HepG2 (cell line): ENCODE data around the gene NEMP2. TPM values are rescaled to one million over a fixed set of nuclear protein-coding genes. Genes with fewer than 3 reads are reported as not detected.

Experiments used
- ATAC-seq: fragments of 200-7000 bp; cut with Tn5 transposase; 3 replicates; pipeline ENCODE4 v1.9.1; 2020; ENCODE audit warnings: mild to moderate bottlenecking, moderate library complexity
- BruUV-seq: library from RNA; stranded (reverse); fragments of 400-500 nt; replicated peaks from 2 replicates; lab custom pipeline; 2021; lab: Mats Ljungman, UMichigan
- CTCF ChIA-PET: fragments of 300-600 bp; formaldehyde crosslinking; extraction: SDS; loops from one replicate; lab custom pipeline; 2021; ENCODE audit warnings: low total read pairs, inconsistent platforms, low intra/inter-chr PET ratio; lab: Yijun Ruan, JAX
- POLR2A ChIA-PET: fragments of 350-600 bp; sonication (Branson Sonifier 250); formaldehyde crosslinking; loops from one replicate; lab custom pipeline; 2020; ENCODE audit warnings: antibody characterized with exemption, inconsistent platforms; lab: Yijun Ruan, JAX
- DNase-seq: peaks from one replicate; pipeline ENCODE4 v3.0.0-alpha.2; 2015; ENCODE audit warnings: low spot score
- FAIRE-seq: peaks from 3 replicates; lab custom pipeline; 2011; peaks lifted over from hg19 to GRCh38; lab: Jason Lieb, UNC
- H2AFZ ChIP-seq: one replicate; pipeline ENCODE4 v1.6.1; 2011; ENCODE audit warnings: low read length, inconsistent platforms
- H3K27ac ChIP-seq: fragments of 300-600 bp; 3 replicates; pipeline ENCODE4 v1.8.0; 2011; ENCODE audit warnings: mixed run types, mild to moderate bottlenecking, mixed read lengths, low read length, inconsistent platforms; ENCODE audit not compliant: insufficient read depth; ENCODE audit errors: extremely low read length
- H3K27me3 ChIP-seq, 2 experiments: fragments of 200-600 bp in 1 of 2; 2 replicates in 1 of 2; 3 replicates in 1 of 2; pipeline versions ENCODE4 v1.6.0 to v1.8.0; 2011; ENCODE audit warnings: low read length in 2 of 2, mild to moderate bottlenecking in 2 of 2, moderate library complexity in 2 of 2, inconsistent platforms in 1 of 2; ENCODE audit not compliant: insufficient read depth in 2 of 2, control insufficient read depth in 1 of 2
- H3K36me3 ChIP-seq, 2 experiments: fragments of 200-600 bp in 1 of 2; replicated peaks in 1 of 2; 2 replicates in 1 of 2; 3 replicates in 1 of 2; pipeline versions ENCODE4 v1.5.1 to v1.8.0; 2011; ENCODE audit warnings: low read length in 2 of 2, inconsistent platforms in 1 of 2; ENCODE audit not compliant: insufficient read depth in 2 of 2, control insufficient read depth in 1 of 2
- H3K4me1 ChIP-seq: 2 replicates; pipeline ENCODE4 v1.5.1; 2012; ENCODE audit warnings: low read length, inconsistent platforms; ENCODE audit not compliant: insufficient read depth
- H3K4me2 ChIP-seq: 2 replicates; pipeline ENCODE4 v1.6.0; 2011; ENCODE audit warnings: low read depth, low read length, inconsistent platforms
- H3K4me3 ChIP-seq, 3 experiments: fragments of 200-600 bp in 1 of 3; sonication (generic), shearing (Covaris generic) in 1 of 3; replicated peaks in 1 of 3; 2 replicates each; pipeline ENCODE4 v1.5.1; 2011 to 2016; ENCODE audit warnings: low read length in 3 of 3, inconsistent platforms in 2 of 3, low read depth in 2 of 3, mild to moderate bottlenecking in 2 of 3, control low read depth in 1 of 3, mixed read lengths in 1 of 3; ENCODE audit not compliant: insufficient read depth in 1 of 3
- H3K79me2 ChIP-seq: one replicate; pipeline ENCODE4 v1.6.1; 2011; ENCODE audit warnings: low read length, inconsistent platforms; ENCODE audit not compliant: insufficient read depth
- H3K9ac ChIP-seq: 2 replicates; pipeline ENCODE4 v1.6.0; 2011; ENCODE audit warnings: mild to moderate bottlenecking, low read depth, low read length, inconsistent platforms; ENCODE audit not compliant: insufficient read depth
- H3K9me3 ChIP-seq: 2 replicates; pipeline ENCODE4 v1.5.1; 2012; ENCODE audit warnings: mild to moderate bottlenecking, low read length
- H4K20me1 ChIP-seq: 2 replicates; pipeline ENCODE4 v1.6.0; 2011; ENCODE audit warnings: inconsistent platforms, mild to moderate bottlenecking, low read length, moderate library complexity; ENCODE audit not compliant: insufficient read depth
- CTCF ChIP-seq: sonication (generic); formaldehyde crosslinking; IDR thresholded peaks from 2 replicates; pipeline ENCODE4 v1.5.0; 2020; ENCODE audit warnings: mild to moderate bottlenecking, missing genetic modification reagents, moderate library complexity
- DMAP1 ChIP-seq: IDR thresholded peaks from 2 replicates; pipeline ENCODE4 v1.6.1; 2016
- HCFC1 ChIP-seq: fragments of 150-350 bp; IDR thresholded peaks from 2 replicates; pipeline ENCODE4 v1.6.1; 2014; ENCODE audit warnings: low read depth, low read length
- KDM2A ChIP-seq: sonication (generic); formaldehyde crosslinking; IDR thresholded peaks from 2 replicates; pipeline ENCODE4 v1.4.0; 2020; ENCODE audit warnings: low read depth, missing genetic modification reagents, borderline replicate concordance
- KDM5B ChIP-seq: sonication (generic); formaldehyde crosslinking; IDR thresholded peaks from 2 replicates; pipeline ENCODE4 v1.4.0; 2020; ENCODE audit warnings: missing genetic modification reagents, mild to moderate bottlenecking, borderline replicate concordance
- ZNF225 ChIP-seq: sonication (generic); formaldehyde crosslinking; IDR thresholded peaks from 2 replicates; pipeline ENCODE4 v1.4.0; 2020; ENCODE audit warnings: mild to moderate bottlenecking, missing genetic modification reagents
- ZNF331 ChIP-seq: sonication (generic); formaldehyde crosslinking; IDR thresholded peaks from 2 replicates; pipeline ENCODE4 v1.4.0; 2020; ENCODE audit warnings: missing genetic modification reagents
- WGBS: methylation state at CpG from one replicate; pipeline ENCODE4 v1.1.6; 2017; ENCODE audit warnings: low lambda C conversion rate; 5-methylcytosine and 5-hydroxymethylcytosine counted together
- in situ Hi-C: cut with HindIII; loops from 2 replicates; pipeline ENCODE4 v1.10.0; 2017; ENCODE audit warnings: low pct_unique_long_range_greater_than_20kb; ENCODE audit not compliant: extremely low pct_ligation_motif_present
- intact Hi-C: fragments of 100-400 bp; cut with micrococcal nuclease; formaldehyde crosslinking; loops from one replicate; pipeline ENCODE4 v1.10.0; 2022; ENCODE audit not compliant: unreplicated experiment
- polyA plus RNA-seq, 8 experiments: library from polyadenylated mRNA; depleted of rRNA in 3 of 8; stranded (reverse) in 7 of 8; unstranded in 1 of 8; fragments of >200 nt; fragmentation: Illumina TruSeq in 4 of 8; extraction: Trizol in 4 of 8; gene quantifications; 2 replicates each; pipeline versions ENCODE4 v1.2.1 to v1.2.3, GENCODE V29; 2011 to 2016; ENCODE audit warnings: low read depth in 4 of 8, missing spikeins in 1 of 8, mixed read lengths in 1 of 8; ENCODE audit not compliant: insufficient read depth in 1 of 8
- total RNA-seq, 5 experiments: library from RNA; depleted of rRNA; stranded (reverse); fragments of >200 nt; fragmentation: Illumina TruSeq; extraction: Trizol; gene quantifications; 2 replicates each; pipeline ENCODE4 v1.2.3, GENCODE V29; 2016; ENCODE audit warnings: low read depth in 1 of 5
- TF ChIP-seq, protein P1 (sequence below): IDR thresholded peaks from 2 replicates; pipeline ENCODE4 v1.6.1; 2018; ENCODE audit warnings: missing genetic modification reagents
- TF ChIP-seq, protein P2 (sequence below): sonication (generic); formaldehyde crosslinking; IDR thresholded peaks from 2 replicates; pipeline ENCODE4 v1.9.0; 2021; ENCODE audit warnings: missing genetic modification reagents, mild to moderate bottlenecking, borderline replicate concordance
- TF ChIP-seq, protein P3 (sequence below): sonication (generic); formaldehyde crosslinking; IDR thresholded peaks from 2 replicates; pipeline ENCODE4 v1.4.0; 2020; ENCODE audit warnings: missing genetic modification reagents, borderline replicate concordance

NEMP2 gene
- total and polyA plus RNA-seq, 2 of the 13 experiments (the other 11 are each of a cell fraction or from before 2014, with no cell fraction given), result 2.4 to 9.8 TPM

DNA sequence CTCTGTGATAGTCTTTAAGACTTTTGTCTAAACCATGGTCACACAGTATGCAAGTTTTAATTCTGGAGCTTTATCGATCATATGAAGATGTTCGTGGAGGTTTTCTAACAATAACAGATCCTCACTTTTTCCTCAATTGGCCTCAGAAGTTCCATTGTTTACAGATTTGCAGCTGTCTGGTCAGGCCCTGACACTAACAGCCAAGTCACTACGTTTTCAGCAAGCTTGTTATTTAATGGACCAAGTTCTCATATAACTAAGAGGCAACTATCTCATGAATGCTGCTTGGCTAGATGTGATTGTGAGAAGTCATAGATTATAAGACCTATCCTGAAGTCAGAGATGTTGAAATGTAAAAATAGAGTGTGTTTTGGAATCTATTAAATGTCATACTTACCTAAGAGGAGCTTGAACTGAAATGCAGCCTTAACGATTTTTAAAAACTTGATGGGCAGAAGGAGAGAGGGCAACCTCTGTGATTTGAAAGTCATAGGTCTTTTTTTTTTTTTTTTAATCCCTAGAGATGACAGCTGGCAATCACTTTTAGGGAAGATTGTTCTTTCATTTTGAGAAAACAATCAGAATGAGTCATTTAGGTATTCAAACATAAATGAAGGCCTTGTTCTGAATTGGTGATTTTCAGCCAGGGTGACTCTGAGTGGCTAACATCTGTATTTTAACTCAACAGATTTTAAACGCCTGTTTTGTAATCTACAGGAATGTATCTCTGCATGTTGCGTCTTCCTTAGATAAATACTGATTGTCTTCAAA lies 48.4 kb upstream of the NEMP2 start:
- FAIRE-seq, result no peak
- CTCF ChIA-PET, result no interaction called here
- TF ChIP-seq DMAP1 (CRISPR knock-in tag) (no peak), ZNF225 (CRISPR knock-in tag) (no peak), KDM2A (CRISPR knock-in tag) (no peak), CTCF (CRISPR knock-in tag) (no peak), HCFC1 (no peak), ZNF331 (no peak), KDM5B (no peak)
- TF ChIP-seq, protein P1, sequence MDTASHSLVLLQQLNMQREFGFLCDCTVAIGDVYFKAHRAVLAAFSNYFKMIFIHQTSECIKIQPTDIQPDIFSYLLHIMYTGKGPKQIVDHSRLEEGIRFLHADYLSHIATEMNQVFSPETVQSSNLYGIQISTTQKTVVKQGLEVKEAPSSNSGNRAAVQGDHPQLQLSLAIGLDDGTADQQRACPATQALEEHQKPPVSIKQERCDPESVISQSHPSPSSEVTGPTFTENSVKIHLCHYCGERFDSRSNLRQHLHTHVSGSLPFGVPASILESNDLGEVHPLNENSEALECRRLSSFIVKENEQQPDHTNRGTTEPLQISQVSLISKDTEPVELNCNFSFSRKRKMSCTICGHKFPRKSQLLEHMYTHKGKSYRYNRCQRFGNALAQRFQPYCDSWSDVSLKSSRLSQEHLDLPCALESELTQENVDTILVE, result no peak
- TF ChIP-seq, protein P2, sequence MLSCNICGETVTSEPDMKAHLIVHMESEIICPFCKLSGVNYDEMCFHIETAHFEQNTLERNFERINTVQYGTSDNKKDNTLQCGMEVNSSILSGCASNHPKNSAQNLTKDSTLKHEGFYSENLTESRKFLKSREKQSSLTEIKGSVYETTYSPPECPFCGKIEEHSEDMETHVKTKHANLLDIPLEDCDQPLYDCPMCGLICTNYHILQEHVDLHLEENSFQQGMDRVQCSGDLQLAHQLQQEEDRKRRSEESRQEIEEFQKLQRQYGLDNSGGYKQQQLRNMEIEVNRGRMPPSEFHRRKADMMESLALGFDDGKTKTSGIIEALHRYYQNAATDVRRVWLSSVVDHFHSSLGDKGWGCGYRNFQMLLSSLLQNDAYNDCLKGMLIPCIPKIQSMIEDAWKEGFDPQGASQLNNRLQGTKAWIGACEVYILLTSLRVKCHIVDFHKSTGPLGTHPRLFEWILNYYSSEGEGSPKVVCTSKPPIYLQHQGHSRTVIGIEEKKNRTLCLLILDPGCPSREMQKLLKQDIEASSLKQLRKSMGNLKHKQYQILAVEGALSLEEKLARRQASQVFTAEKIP (CRISPR knock-in tag), result no peak
- TF ChIP-seq, protein P3, sequence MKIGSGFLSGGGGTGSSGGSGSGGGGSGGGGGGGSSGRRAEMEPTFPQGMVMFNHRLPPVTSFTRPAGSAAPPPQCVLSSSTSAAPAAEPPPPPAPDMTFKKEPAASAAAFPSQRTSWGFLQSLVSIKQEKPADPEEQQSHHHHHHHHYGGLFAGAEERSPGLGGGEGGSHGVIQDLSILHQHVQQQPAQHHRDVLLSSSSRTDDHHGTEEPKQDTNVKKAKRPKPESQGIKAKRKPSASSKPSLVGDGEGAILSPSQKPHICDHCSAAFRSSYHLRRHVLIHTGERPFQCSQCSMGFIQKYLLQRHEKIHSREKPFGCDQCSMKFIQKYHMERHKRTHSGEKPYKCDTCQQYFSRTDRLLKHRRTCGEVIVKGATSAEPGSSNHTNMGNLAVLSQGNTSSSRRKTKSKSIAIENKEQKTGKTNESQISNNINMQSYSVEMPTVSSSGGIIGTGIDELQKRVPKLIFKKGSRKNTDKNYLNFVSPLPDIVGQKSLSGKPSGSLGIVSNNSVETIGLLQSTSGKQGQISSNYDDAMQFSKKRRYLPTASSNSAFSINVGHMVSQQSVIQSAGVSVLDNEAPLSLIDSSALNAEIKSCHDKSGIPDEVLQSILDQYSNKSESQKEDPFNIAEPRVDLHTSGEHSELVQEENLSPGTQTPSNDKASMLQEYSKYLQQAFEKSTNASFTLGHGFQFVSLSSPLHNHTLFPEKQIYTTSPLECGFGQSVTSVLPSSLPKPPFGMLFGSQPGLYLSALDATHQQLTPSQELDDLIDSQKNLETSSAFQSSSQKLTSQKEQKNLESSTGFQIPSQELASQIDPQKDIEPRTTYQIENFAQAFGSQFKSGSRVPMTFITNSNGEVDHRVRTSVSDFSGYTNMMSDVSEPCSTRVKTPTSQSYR (CRISPR knock-in tag), result no peak

More for the DNA sequence above, 48.4 kb upstream of the NEMP2 start:
- Histone ChIP-seq H3K79me2 (no peaks in the 10 kb centered on the region), H3K4me2 (no peak overlapping the region), H3K4me3 (no peak overlapping the region), H3K9ac (no peak overlapping the region), H3K4me1 (peaks cover 28% of the 10 kb centered on the region), H3K9me3 (no peaks in the 10 kb centered on the region), H4K20me1 (no peaks in the 10 kb centered on the region), H3K36me3 (no peaks in the 10 kb centered on the region), H3K27ac (no peak overlapping the region), H3K27me3 (no peaks in the 10 kb centered on the region; a peak in 1 of 5 replicates), H2AFZ (no peak overlapping the region)
- ATAC-seq, result no peak
- WGBS, result 23% methylated on average over 6 of the region's 6 CpGs
- no peak for DNase-seq
- POLR2A ChIA-PET, result no interaction called here
- in situ Hi-C loops, result no loop called here
- BruUV-seq, result no TSS peak
- intact Hi-C loops, result no loop called here
